C4-2B (cell line): Measurements from ENCODE around the gene CRYGN.

Source experiments
- CTCF ChIP-seq: fragments of 450-650 bp; conservative IDR thresholded peaks from 2 replicates; pipeline ENCODE4 v1.5.1; 2017; ENCODE audit warnings: mild to moderate bottlenecking
- ZFX ChIP-seq: fragments of 450-650 bp; IDR thresholded peaks from 2 replicates; pipeline ENCODE4 v1.6.1; 2017

GRCh38 chr7:151453326-151453791 lies 13.4 kb upstream of the CRYGN start:
- TF ChIP-seq CTCF, result no peak
- no peak for TF ChIP-seq ZFX
